HepG2 (cell line): ENCODE measurements around the gene MIA3. TPM values are rescaled to one million over a fixed set of nuclear protein-coding genes. Genes with fewer than 3 reads are reported as not detected.
"Not testable (repeated sequence)": the region's sequence is repeated elsewhere in the genome, so short reads cannot be mapped to it uniquely, and the experiment has no call there.

Experiments used
- ATAC-seq: fragments of 200-7000 bp; cut with Tn5 transposase; 3 replicates; pipeline ENCODE4 v1.9.1; 2020; ENCODE audit warnings: mild to moderate bottlenecking, moderate library complexity
- BruUV-seq: library from RNA; stranded (reverse); fragments of 400-500 nt; replicated peaks from 2 replicates; lab custom pipeline; 2021; lab: Mats Ljungman, UMichigan
- CTCF ChIA-PET: fragments of 300-600 bp; formaldehyde crosslinking; extraction: SDS; loops from one replicate; lab custom pipeline; 2021; ENCODE audit warnings: low total read pairs, inconsistent platforms, low intra/inter-chr PET ratio; lab: Yijun Ruan, JAX
- POLR2A ChIA-PET: fragments of 350-600 bp; sonication (Branson Sonifier 250); formaldehyde crosslinking; loops from one replicate; lab custom pipeline; 2020; ENCODE audit warnings: antibody characterized with exemption, inconsistent platforms; lab: Yijun Ruan, JAX
- DNase-seq: peaks from one replicate; pipeline ENCODE4 v3.0.0-alpha.2; 2015; ENCODE audit warnings: low spot score
- FAIRE-seq: peaks from 3 replicates; lab custom pipeline; 2011; peaks lifted over from hg19 to GRCh38; lab: Jason Lieb, UNC
- H2AFZ ChIP-seq: one replicate; pipeline ENCODE4 v1.6.1; 2011; ENCODE audit warnings: low read length, inconsistent platforms
- H3K27ac ChIP-seq: fragments of 300-600 bp; 3 replicates; pipeline ENCODE4 v1.8.0; 2011; ENCODE audit warnings: mixed run types, mild to moderate bottlenecking, mixed read lengths, low read length, inconsistent platforms; ENCODE audit not compliant: insufficient read depth; ENCODE audit errors: extremely low read length
- H3K27me3 ChIP-seq, 2 experiments: fragments of 200-600 bp in 1 of 2; 2 replicates in 1 of 2; 3 replicates in 1 of 2; pipeline versions ENCODE4 v1.6.0 to v1.8.0; 2011; ENCODE audit warnings: low read length in 2 of 2, mild to moderate bottlenecking in 2 of 2, moderate library complexity in 2 of 2, inconsistent platforms in 1 of 2; ENCODE audit not compliant: insufficient read depth in 2 of 2, control insufficient read depth in 1 of 2
- H3K36me3 ChIP-seq, 2 experiments: fragments of 200-600 bp in 1 of 2; replicated peaks in 1 of 2; 2 replicates in 1 of 2; 3 replicates in 1 of 2; pipeline versions ENCODE4 v1.5.1 to v1.8.0; 2011; ENCODE audit warnings: low read length in 2 of 2, inconsistent platforms in 1 of 2; ENCODE audit not compliant: insufficient read depth in 2 of 2, control insufficient read depth in 1 of 2
- H3K4me1 ChIP-seq: 2 replicates; pipeline ENCODE4 v1.5.1; 2012; ENCODE audit warnings: low read length, inconsistent platforms; ENCODE audit not compliant: insufficient read depth
- H3K4me2 ChIP-seq: 2 replicates; pipeline ENCODE4 v1.6.0; 2011; ENCODE audit warnings: low read depth, low read length, inconsistent platforms
- H3K4me3 ChIP-seq, 3 experiments: fragments of 200-600 bp in 1 of 3; sonication (generic), shearing (Covaris generic) in 1 of 3; replicated peaks in 1 of 3; 2 replicates each; pipeline ENCODE4 v1.5.1; 2011 to 2016; ENCODE audit warnings: low read length in 3 of 3, inconsistent platforms in 2 of 3, low read depth in 2 of 3, mild to moderate bottlenecking in 2 of 3, control low read depth in 1 of 3, mixed read lengths in 1 of 3; ENCODE audit not compliant: insufficient read depth in 1 of 3
- H3K79me2 ChIP-seq: one replicate; pipeline ENCODE4 v1.6.1; 2011; ENCODE audit warnings: low read length, inconsistent platforms; ENCODE audit not compliant: insufficient read depth
- H3K9ac ChIP-seq: 2 replicates; pipeline ENCODE4 v1.6.0; 2011; ENCODE audit warnings: mild to moderate bottlenecking, low read depth, low read length, inconsistent platforms; ENCODE audit not compliant: insufficient read depth
- H3K9me3 ChIP-seq: 2 replicates; pipeline ENCODE4 v1.5.1; 2012; ENCODE audit warnings: mild to moderate bottlenecking, low read length
- H4K20me1 ChIP-seq: 2 replicates; pipeline ENCODE4 v1.6.0; 2011; ENCODE audit warnings: inconsistent platforms, mild to moderate bottlenecking, low read length, moderate library complexity; ENCODE audit not compliant: insufficient read depth
- CBFB ChIP-seq: sonication (generic); formaldehyde crosslinking; IDR thresholded peaks from 2 replicates; pipeline ENCODE4 v1.4.0; 2020; ENCODE audit warnings: missing genetic modification reagents
- FLYWCH1 ChIP-seq: sonication (generic); formaldehyde crosslinking; IDR thresholded peaks from 2 replicates; pipeline ENCODE4 v1.8.1; 2023; ENCODE audit warnings: mild to moderate bottlenecking, missing genetic modification reagents
- GTF3A ChIP-seq: sonication (generic); formaldehyde crosslinking; conservative IDR thresholded peaks from 2 replicates; pipeline ENCODE4 v1.4.0; 2020; ENCODE audit warnings: mild to moderate bottlenecking, missing genetic modification reagents
- HOXA7 ChIP-seq: sonication (generic); formaldehyde crosslinking; IDR thresholded peaks from 2 replicates; pipeline ENCODE4 v1.8.1; 2022; ENCODE audit warnings: mild to moderate bottlenecking, missing genetic modification reagents, moderate library complexity
- MIER2 ChIP-seq: IDR thresholded peaks from 2 replicates; pipeline ENCODE4 v1.6.1; 2016; ENCODE audit warnings: missing biosample characterization, missing genetic modification reagents
- NFRKB ChIP-seq: fragments of 450-650 bp; IDR thresholded peaks from 2 replicates; pipeline ENCODE4 v1.6.1; 2017
- NRL ChIP-seq: sonication (generic); formaldehyde crosslinking; IDR thresholded peaks from 2 replicates; pipeline ENCODE4 v1.5.0; 2020; ENCODE audit warnings: missing genetic modification reagents, mild to moderate bottlenecking, moderate library complexity, borderline replicate concordance
- PITX1 ChIP-seq: sonication (generic); formaldehyde crosslinking; IDR thresholded peaks from 2 replicates; pipeline ENCODE4 v1.5.1; 2020; ENCODE audit warnings: mild to moderate bottlenecking, missing genetic modification reagents
- ZBTB38 ChIP-seq: sonication (generic); formaldehyde crosslinking; IDR thresholded peaks from 2 replicates; pipeline ENCODE4 v1.5.1; 2020; ENCODE audit warnings: mild to moderate bottlenecking, missing genetic modification reagents
- ZBTB7A ChIP-seq: sonication (generic); formaldehyde crosslinking; IDR thresholded peaks from 2 replicates; pipeline ENCODE4 v1.8.0; 2022; ENCODE audit warnings: mild to moderate bottlenecking, missing genetic modification reagents
- ZMYM3 ChIP-seq: sonication (generic); formaldehyde crosslinking; IDR thresholded peaks from 2 replicates; pipeline ENCODE4 v1.5.1; 2020; ENCODE audit warnings: mild to moderate bottlenecking, missing genetic modification reagents
- ZNF766 ChIP-seq: sonication (generic); formaldehyde crosslinking; IDR thresholded peaks from 2 replicates; pipeline ENCODE4 v1.5.0; 2020; ENCODE audit warnings: missing genetic modification reagents, borderline replicate concordance
- ZNF772 ChIP-seq: sonication (generic); formaldehyde crosslinking; IDR thresholded peaks from 2 replicates; pipeline ENCODE4 v1.5.0; 2020; ENCODE audit warnings: mild to moderate bottlenecking, missing genetic modification reagents
- WGBS: methylation state at CpG from one replicate; pipeline ENCODE4 v1.1.6; 2017; ENCODE audit warnings: low lambda C conversion rate; 5-methylcytosine and 5-hydroxymethylcytosine counted together
- in situ Hi-C: cut with HindIII; loops from 2 replicates; pipeline ENCODE4 v1.10.0; 2017; ENCODE audit warnings: low pct_unique_long_range_greater_than_20kb; ENCODE audit not compliant: extremely low pct_ligation_motif_present
- intact Hi-C: fragments of 100-400 bp; cut with micrococcal nuclease; formaldehyde crosslinking; loops from one replicate; pipeline ENCODE4 v1.10.0; 2022; ENCODE audit not compliant: unreplicated experiment
- polyA plus RNA-seq, 8 experiments: library from polyadenylated mRNA; depleted of rRNA in 3 of 8; stranded (reverse) in 7 of 8; unstranded in 1 of 8; fragments of >200 nt; fragmentation: Illumina TruSeq in 4 of 8; extraction: Trizol in 4 of 8; gene quantifications; 2 replicates each; pipeline versions ENCODE4 v1.2.1 to v1.2.3, GENCODE V29; 2011 to 2016; ENCODE audit warnings: low read depth in 4 of 8, missing spikeins in 1 of 8, mixed read lengths in 1 of 8; ENCODE audit not compliant: insufficient read depth in 1 of 8
- total RNA-seq, 5 experiments: library from RNA; depleted of rRNA; stranded (reverse); fragments of >200 nt; fragmentation: Illumina TruSeq; extraction: Trizol; gene quantifications; 2 replicates each; pipeline ENCODE4 v1.2.3, GENCODE V29; 2016; ENCODE audit warnings: low read depth in 1 of 5
- TF ChIP-seq, protein P1 (sequence below): sonication (generic); formaldehyde crosslinking; IDR thresholded peaks from 2 replicates; pipeline ENCODE4 v1.9.0; 2021; ENCODE audit warnings: mild to moderate bottlenecking, missing genetic modification reagents

The MIA3 gene
- total and polyA plus RNA-seq, 2 of the 13 experiments (the other 11 are each of a cell fraction or from before 2014, with no cell fraction given) = 45.6 to 48.7 TPM

DNA sequence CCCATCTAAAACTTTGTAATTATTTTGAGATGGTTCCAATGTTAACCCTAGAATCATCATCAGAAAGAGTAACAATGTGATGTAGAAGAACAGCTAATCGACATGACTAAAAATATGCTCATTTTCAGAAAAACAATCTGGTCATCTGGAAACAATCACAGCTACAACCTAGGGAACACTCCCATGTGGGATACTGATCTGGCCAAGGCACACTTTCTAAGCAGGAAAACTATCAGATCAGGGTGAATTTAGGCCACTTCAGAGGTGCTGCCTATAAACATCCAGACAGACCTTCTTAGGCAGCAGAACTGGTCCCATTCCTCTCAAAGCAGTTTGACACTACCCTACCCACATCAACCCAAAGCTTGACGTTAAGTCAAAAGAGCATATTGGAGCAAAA, 51.2 kb downstream of the MIA3 start:
- POLR2A ChIA-PET, H4K20me1 ChIP-seq, H3K9me3 ChIP-seq, CTCF ChIA-PET, ATAC-seq, H3K9ac ChIP-seq, H2AFZ ChIP-seq, FAIRE-seq, H3K27me3 ChIP-seq, H3K79me2 ChIP-seq, H3K4me3 ChIP-seq, H3K4me2 ChIP-seq, H3K27ac ChIP-seq, DNase-seq, H3K4me1 ChIP-seq, intact Hi-C loops, BruUV-seq, in situ Hi-C loops: not testable (repeated sequence)
- H3K36me3 ChIP-seq = peaks cover 10 to 50% of the 10 kb centered on the region in 2 experiments
- 100% methylated on average over 1 of the region's 2 CpGs for WGBS

DNA sequence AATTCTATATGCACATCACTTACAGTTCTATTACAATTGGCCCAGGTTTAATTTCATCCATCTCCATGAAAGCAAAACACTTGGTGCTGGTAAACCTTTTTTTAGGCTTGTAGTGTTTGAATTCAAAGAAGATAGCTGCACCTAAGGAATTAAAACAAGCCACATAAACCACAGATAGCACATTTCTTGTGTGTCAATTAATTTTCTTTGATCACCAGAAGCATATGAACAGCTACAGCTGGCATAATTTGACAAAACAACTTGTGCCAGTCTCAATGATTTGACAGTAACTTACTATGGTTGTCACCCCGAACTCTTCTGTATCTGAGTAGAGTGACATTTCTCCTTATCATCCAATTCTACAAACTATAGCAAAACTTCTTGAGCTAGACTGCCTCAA, 52.2 kb downstream of the MIA3 start:
- ChIA-PET POLR2A (no interaction called here), CTCF (no interaction called here)
- intact Hi-C loops (no loop called here), in situ Hi-C loops (no loop called here)
- H3K4me2 ChIP-seq = no peak overlapping the region
- H3K27ac ChIP-seq = no peak overlapping the region
- peaks cover 6 to 44% of the 10 kb centered on the region in 2 experiments for H3K36me3 ChIP-seq
- H4K20me1 ChIP-seq = no peaks in the 10 kb centered on the region
- no peaks in the 10 kb centered on the region for H3K27me3 ChIP-seq
- H3K9me3 ChIP-seq = no peaks in the 10 kb centered on the region
- peaks cover 7% of the 10 kb centered on the region for H3K4me1 ChIP-seq
- WGBS = 92% methylated on average over 1 of the region's 1 CpG
- DNase-seq = no peak
- H3K4me3 ChIP-seq = no peak overlapping the region
- BruUV-seq = no TSS peak
- H2AFZ ChIP-seq = no peak overlapping the region
- TF ChIP-seq HOXA7 (CRISPR knock-in tag) = no peak
- no peak for TF ChIP-seq MIER2 (CRISPR knock-in tag)
- no peak for TF ChIP-seq ZMYM3
- no peak for TF ChIP-seq ZBTB7A
- no peak for TF ChIP-seq CBFB (CRISPR knock-in tag)
- no peak for TF ChIP-seq ZBTB38
- TF ChIP-seq ZNF766 = no peak
- TF ChIP-seq NRL (CRISPR knock-in tag) = no peak
- TF ChIP-seq GTF3A (CRISPR knock-in tag) = no peak
- no peak for TF ChIP-seq FLYWCH1 (CRISPR knock-in tag)
- TF ChIP-seq, protein P1, sequence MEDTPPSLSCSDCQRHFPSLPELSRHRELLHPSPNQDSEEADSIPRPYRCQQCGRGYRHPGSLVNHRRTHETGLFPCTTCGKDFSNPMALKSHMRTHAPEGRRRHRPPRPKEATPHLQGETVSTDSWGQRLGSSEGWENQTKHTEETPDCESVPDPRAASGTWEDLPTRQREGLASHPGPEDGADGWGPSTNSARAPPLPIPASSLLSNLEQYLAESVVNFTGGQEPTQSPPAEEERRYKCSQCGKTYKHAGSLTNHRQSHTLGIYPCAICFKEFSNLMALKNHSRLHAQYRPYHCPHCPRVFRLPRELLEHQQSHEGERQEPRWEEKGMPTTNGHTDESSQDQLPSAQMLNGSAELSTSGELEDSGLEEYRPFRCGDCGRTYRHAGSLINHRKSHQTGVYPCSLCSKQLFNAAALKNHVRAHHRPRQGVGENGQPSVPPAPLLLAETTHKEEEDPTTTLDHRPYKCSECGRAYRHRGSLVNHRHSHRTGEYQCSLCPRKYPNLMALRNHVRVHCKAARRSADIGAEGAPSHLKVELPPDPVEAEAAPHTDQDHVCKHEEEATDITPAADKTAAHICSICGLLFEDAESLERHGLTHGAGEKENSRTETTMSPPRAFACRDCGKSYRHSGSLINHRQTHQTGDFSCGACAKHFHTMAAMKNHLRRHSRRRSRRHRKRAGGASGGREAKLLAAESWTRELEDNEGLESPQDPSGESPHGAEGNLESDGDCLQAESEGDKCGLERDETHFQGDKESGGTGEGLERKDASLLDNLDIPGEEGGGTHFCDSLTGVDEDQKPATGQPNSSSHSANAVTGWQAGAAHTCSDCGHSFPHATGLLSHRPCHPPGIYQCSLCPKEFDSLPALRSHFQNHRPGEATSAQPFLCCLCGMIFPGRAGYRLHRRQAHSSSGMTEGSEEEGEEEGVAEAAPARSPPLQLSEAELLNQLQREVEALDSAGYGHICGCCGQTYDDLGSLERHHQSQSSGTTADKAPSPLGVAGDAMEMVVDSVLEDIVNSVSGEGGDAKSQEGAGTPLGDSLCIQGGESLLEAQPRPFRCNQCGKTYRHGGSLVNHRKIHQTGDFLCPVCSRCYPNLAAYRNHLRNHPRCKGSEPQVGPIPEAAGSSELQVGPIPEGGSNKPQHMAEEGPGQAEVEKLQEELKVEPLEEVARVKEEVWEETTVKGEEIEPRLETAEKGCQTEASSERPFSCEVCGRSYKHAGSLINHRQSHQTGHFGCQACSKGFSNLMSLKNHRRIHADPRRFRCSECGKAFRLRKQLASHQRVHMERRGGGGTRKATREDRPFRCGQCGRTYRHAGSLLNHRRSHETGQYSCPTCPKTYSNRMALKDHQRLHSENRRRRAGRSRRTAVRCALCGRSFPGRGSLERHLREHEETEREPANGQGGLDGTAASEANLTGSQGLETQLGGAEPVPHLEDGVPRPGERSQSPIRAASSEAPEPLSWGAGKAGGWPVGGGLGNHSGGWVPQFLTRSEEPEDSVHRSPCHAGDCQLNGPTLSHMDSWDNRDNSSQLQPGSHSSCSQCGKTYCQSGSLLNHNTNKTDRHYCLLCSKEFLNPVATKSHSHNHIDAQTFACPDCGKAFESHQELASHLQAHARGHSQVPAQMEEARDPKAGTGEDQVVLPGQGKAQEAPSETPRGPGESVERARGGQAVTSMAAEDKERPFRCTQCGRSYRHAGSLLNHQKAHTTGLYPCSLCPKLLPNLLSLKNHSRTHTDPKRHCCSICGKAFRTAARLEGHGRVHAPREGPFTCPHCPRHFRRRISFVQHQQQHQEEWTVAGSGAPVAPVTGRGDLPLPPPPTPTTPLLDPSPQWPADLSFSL (CRISPR knock-in tag) = no peak
- TF ChIP-seq NFRKB = no peak
- no peak for TF ChIP-seq ZNF772
- TF ChIP-seq PITX1 (CRISPR knock-in tag) = no peak
- H3K9ac ChIP-seq = no peak overlapping the region
- no peak for ATAC-seq
- no peaks in the 10 kb centered on the region for H3K79me2 ChIP-seq
- no peak for FAIRE-seq
